ENCODE measurements around the gene TSPAN13.

GRCh38 chr7:16785321-16785720, 31.8 kb downstream of the TSPAN13 start:
- TF ChIP-seq EZH2 (IDR thresholded peaks at IDR 0.05; ENCODE audit: insufficient read depth, low read length): no peak
- TF ChIP-seq CTCF (IDR thresholded peaks at IDR 0.05; ENCODE audit: insufficient read depth, low read depth, low read length): no peak
